ENCODE results near the gene CBR3. TPM values are rescaled to one million over a fixed set of nuclear protein-coding genes. Genes with fewer than 3 reads are reported as not detected.

Gene CBR3
- total and polyA plus RNA-seq, 2 donors (not counting 3 experiments of a cell fraction or from before 2014, with no cell fraction given): 9.7 to 13.3 TPM

GRCh38 chr21:36171741-36172331 lies 37.0 kb downstream of the CBR3 start:
- H3K9ac ChIP-seq (replicated peaks; ENCODE audit: extremely low read depth, insufficient read depth, low read length): no peak overlapping the region
- no peaks in the 10 kb centered on the region for H3K4me1 ChIP-seq (ENCODE audit: control insufficient read depth, extremely low read depth, insufficient read depth, low read length)
- DNase-seq (ENCODE audit: low read depth, low spot score) (no peak), FAIRE-seq (no peak)
- H4K20me1 ChIP-seq (replicated peaks; ENCODE audit: control insufficient read depth, extremely low read depth, insufficient read depth, low read length): no peaks in the 10 kb centered on the region
- no peak overlapping the region for H3K4me3 ChIP-seq (replicated peaks in 1 of 3; ENCODE audit: insufficient read depth in 1 of 3, low read depth in 1 of 3, low read length in 3 of 3)
- no peaks in the 10 kb centered on the region for H3K9me3 ChIP-seq (replicated peaks; ENCODE audit: control insufficient read depth, insufficient read depth, low read length)
- H3K79me2 ChIP-seq (ENCODE audit: control insufficient read depth, insufficient read depth, low read length): no peaks in the 10 kb centered on the region
- H3K27me3 ChIP-seq (ENCODE audit: control insufficient read depth in 2 of 2, insufficient read depth in 2 of 2, low read length in 2 of 2): no peaks in the 10 kb centered on the region
- CTCF ChIA-PET: no interaction called here
- peaks cover 0 to 5% of the 10 kb centered on the region in 2 experiments for H3K36me3 ChIP-seq (ENCODE audit: control insufficient read depth in 2 of 2, extremely low read depth in 1 of 2, insufficient read depth in 2 of 2, low read length in 2 of 2)
- dilution Hi-C loops (cut with MboI; ENCODE audit: extremely low pct_ligation_motif_present, low sequenced_read_pairs): no loop called here
- H3K27ac ChIP-seq (ENCODE audit: insufficient read depth, low read depth, low read length): no peak overlapping the region
- no peak overlapping the region for H3K4me2 ChIP-seq (ENCODE audit: insufficient read depth, low read length)
- TF ChIP-seq POLR2A (IDR thresholded peaks at IDR 0.05; ENCODE audit: low read depth, low read length): no peak
- no peak for TF ChIP-seq EZH2 (IDR thresholded peaks at IDR 0.05; ENCODE audit: borderline replicate concordance, low read depth, low read length, severe bottlenecking)
- TF ChIP-seq MYC (IDR thresholded peaks at IDR 0.05; ENCODE audit: low read depth, low read length): no peak
- no peak for TF ChIP-seq MAX (IDR thresholded peaks at IDR 0.05; ENCODE audit: insufficient read depth, insufficient read length)
- TF ChIP-seq FOS (IDR thresholded peaks at IDR 0.05; ENCODE audit: borderline replicate concordance, insufficient read depth, low read length): no peak
- TF ChIP-seq GATA2 (IDR thresholded peaks at IDR 0.05; ENCODE audit: insufficient read depth, insufficient read length, low read depth, low read length): no peak
- no peak for TF ChIP-seq CTCF (IDR thresholded peaks at IDR 0.05; ENCODE audit: extremely low read depth in 1 of 2, insufficient read depth in 1 of 2, low read depth in 1 of 2, low read length in 2 of 2)
- TF ChIP-seq JUN (IDR thresholded peaks at IDR 0.05; ENCODE audit: borderline replicate concordance, insufficient read depth, insufficient read length, low read depth): no peak
- TF ChIP-seq POLR2AphosphoS5 (IDR thresholded peaks at IDR 0.05; ENCODE audit: insufficient read depth, low read depth, low read length): no peak
- BruUV-seq (replicated peaks): no TSS peak
- POLR2A ChIA-PET: no interaction called here
- intact Hi-C loops (cut with micrococcal nuclease): no loop called here
- H2AFZ ChIP-seq (ENCODE audit: low read depth, low read length): no peak overlapping the region
- no peaks in the 10 kb centered on the region for H3K9me1 ChIP-seq (replicated peaks; ENCODE audit: control insufficient read depth, extremely low read depth, insufficient read depth, low read length)

Data from endothelial cell of umbilical vein (primary cell).